ENCODE measurements around the gene DSCAML1.
"Not testable (repeated sequence)": the region's sequence is repeated elsewhere in the genome, so short reads cannot be mapped to it uniquely, and the experiment has no call there.

The DSCAML1 gene

DNA sequence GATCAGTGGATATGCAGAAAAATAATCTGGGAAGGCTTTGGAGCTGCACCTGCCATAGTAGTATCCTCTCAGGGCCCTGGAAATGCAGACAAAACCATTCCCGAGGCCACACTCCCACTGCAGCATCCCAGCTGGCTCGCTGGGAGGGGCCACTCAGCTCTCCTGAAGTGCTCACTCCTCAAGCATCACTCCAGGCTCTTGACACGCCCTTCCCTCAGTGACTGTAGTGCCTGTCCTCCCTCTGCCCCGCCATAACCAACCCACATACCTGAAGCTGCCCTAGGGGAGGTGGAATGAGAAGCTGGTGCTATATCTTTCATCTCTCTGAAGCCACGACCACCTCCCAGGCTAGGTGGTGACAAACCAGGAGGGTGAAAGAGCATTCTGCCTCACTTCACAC is 4.8 kb downstream of the DSCAML1 start:
- no peak for DNase-seq

DNA sequence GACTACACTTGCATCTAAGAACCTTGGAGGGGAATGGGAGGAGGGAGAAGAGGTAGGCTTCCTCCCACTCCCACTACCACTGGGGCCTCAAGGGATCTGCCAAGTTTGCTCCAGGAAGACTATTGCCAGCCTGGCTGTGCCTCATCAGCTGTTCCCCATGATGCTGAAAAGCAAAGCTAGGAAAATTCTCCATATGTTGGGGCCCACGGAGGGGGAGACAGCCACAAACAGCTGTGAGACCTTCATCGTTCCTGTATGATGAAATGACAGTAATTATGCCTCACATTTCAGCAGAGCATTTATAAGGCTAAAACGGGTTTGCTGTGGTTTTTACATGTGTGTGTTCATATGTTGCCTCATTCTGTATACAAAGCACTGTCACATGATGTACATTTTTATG is 6.7 kb downstream of the DSCAML1 start:
- no peak for DNase-seq

DNA sequence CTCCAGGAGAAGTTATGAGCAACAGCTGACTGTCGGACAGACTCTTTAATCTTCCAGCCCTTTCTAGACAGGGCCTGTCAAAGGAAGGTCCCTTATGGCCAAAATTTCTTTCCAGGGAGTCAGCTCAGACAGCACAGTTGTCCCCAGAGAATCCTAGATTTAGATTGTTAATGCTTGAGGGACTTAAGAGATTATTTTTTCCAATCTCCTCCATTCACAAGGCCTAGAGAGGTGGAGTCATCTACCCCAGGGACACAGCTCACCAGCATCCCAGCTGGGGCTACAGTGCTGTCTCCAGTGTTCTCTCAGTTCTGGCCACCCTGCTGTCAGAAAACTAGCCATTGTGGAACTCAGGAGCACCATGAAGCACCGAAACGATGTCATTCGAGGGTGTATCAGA is 7.8 kb downstream of the DSCAML1 start:
- no peak for DNase-seq

DNA sequence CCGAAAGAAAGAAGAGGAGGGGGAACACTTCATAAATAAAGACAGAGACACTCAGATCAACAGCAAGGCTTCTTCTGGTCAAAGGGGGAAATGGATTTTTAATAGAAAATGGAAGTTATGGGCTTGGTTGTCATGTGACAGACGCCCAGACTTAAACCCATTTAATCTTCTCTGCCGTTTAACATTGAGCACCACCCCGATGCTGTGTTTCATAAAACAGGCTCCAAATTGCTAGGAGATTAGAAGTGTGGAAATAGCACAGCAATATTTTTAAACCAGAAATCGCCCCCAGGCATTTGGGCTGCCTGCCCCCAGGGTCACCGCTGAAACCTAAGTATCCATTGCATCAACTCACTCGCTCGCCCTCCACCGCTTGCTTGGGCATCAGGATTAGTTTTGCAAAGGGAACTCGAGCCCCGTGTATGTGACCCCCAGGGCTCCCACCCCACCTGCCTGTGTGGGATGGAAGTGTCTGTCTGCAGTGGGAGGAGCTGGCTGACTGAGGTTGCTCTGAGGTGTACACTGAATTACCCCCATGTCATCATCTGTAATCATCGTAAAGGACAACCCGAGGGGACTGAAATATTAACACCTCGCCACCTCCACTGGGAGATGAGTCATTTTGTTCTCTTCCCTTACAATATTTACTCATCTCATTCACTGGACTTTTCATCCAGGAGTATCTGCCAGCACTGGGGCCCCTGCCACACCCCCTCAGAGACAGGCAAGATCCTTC is 10.7 kb downstream of the DSCAML1 start:
- no peak for DNase-seq

DNA sequence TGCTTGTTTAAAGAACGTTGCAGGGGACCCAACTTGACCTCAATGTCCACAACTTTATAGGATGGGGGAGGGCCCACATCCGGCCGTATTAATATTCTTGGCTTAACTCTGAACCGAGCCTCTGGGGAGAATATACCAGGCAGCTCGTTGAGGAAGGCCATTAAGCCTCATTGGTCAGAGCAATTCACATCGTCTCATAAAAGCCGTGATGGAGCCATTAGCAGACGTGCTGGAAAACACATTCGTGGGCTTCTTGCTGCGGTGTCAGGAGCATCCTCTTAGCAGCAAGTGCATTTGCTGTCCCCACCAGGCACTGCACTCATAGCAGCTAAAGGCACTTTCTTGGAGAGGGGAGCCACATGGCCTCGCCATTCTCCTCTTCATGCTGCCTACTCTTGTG is 14.9 kb downstream of the DSCAML1 start:
- no peak for DNase-seq

DNA sequence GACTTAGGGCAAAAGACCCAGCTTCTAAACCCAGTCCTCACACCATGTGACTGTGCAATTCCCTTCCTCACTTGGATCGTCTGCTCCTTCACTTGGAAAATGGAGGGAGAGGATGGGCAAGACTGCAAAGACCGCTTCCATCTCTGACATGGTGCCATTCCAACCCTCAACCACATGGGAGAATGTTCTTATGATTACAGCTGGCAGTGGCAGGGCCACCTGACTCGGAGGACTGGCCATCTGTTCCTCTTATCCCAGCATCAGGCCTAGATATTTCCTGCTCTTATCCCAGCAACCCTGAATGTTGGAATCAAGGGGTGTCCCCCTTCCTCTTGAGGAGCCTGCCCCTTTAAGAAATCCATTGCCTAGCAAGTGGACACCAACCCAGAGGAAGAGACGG is 15.4 kb downstream of the DSCAML1 start:
- DNase-seq, result no peak

DNA sequence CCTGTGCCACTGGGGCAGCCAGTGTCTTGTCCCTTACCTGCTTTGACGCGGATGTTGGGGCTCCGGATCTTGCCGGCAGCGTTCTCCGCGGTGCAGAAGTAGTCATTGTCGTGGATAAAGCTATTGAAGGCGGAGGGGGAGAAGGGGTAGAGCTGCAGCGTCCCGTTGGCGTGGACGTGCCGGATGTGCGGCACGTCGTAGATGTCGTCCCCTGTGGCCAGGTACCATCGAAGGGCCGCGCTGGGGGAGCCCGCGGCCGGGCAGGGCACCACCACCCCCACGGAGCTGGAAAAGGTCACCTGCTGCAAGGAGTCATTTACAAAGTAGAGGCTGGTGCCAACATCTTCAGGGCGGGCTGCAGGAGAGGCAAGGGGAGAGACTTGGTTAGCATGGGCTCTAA is 16.6 kb downstream of the DSCAML1 start:
- no peak for DNase-seq

DNA sequence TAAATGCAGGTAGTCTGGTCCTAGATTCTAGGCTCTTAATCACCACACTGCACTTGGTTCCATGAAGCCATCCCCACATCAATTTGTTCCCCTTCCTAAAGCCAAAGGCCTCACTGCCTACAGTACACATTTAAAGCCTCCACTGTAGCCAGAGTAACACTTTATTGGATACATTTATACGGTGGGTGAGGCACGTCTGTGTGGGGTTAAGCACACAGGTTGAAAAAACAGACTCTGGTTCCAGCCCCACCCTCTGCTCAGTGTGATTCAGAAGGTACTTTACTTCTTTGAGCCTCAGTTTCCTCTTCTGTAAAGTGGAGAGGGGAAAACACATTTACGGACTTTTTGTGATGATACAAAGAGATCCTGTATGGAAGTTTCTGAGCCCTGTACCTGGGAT is 22.5 kb downstream of the DSCAML1 start:
- DNase-seq, result no peak

DNA sequence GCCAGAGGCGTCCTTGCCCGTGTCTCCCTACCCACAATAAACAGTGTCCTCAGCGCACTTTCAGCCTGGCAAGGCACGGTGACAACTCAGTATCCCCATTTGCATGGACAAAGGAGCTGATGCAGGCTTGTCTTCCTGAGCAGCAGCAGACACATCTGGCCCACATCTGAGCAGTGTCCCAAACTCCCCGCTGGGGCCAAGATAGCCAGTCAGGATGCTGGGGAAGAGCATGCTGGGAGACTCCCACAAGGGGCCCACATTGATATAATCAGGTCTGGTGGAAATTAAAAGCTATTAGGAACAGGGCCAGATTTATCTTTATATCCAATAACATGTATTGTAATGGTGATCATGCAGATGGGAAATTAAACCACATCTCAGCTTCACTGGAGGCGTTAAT is 24.7 kb downstream of the DSCAML1 start:
- DNase-seq, result no peak

DNA sequence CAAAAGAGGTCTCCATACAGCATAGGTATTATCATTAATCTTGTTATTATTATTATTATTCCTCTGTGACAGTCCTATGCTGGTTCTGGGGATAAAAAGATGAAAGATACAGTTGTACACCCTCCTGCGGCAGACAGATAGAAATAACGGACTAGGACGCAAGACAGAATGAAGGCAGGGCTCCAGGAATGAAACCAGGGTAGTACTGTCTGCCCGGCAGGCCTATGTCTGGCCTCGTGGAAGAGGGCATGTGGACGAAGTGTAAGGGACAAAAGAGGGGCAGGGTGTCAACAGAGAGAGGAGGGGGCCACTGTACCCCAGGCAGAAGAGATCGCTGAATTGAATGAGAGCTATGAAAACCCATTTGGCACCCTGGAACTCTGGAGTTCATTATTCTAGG is 25.2 kb downstream of the DSCAML1 start:
- DNase-seq, result no peak

DNA sequence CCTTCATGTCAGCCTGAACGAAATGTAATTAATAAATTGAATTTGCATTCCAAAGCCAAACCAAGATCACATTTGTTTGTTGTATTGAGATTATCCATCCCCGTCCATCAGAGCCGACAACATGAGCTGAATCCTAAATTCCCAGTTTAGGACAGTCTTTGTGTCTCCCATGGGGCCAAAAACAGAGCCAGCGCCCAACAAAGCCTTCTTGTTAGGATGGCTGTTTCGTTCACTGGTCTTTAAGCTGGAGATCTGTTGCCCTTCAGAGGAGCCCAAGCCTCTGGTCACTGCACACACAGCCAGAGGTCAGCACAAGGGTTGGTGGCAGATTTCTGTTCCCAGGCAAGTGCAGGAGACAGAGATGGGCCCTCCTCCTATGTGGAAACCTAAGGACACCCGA is 25.8 kb downstream of the DSCAML1 start:
- no peak for DNase-seq

DNA sequence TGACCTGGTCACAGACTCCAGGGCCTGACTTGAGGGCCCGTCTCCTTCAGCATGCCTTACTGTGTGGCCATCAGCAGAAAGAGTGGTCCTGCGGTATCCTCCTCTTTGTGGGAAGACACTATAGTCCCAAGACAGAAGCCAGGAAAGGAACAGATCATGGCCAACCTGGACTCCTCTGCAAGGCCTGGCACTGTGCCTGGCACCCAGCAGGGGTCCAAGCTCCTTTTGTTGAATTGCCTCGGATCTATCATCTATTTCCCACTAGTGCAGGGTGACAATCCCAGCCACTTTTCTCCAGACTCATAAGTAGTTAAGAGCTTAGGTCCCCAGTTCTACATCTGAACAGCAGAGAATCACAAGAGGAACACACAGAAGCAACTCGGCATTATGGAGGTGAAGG is 27.0 kb downstream of the DSCAML1 start:
- DNase-seq, result no peak

DNA sequence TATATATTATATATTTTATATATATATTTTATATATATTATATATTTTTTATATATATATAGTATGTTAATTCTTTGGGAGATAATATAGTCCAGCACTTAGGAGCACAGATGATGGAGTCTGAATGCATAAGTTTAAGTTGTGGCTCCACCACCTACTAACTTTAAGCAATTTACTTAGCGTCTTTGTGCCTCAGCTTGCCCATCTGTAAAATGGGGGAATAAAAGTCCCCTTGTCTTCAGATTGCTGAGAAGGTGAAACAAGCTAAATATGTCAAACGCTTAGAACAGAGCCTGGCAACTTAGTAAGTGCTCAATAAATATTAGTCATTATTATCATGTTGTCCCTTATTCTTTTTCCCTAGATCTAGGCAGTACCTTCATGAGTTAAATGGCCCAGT is 27.5 kb downstream of the DSCAML1 start:
- DNase-seq, result no peak

DNA sequence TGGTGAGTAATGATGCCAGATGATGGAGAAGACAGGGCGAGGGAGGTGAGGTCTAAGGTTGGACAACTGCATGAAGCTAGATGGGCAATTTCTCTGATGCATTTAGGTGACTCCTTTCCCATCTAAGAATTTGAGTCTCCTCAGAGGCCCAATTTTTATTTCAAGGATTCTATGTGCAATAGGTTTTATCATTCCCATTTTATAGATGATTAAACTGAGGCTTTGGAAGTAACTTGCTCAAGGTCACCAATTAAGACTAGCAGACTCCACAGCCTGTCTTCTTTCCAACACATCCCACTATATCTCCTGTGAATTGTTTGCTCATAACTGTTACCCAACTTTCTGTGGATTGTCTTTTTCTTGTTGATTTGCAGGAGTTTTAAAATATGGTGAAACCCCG is 28.5 kb downstream of the DSCAML1 start:
- no peak for DNase-seq

DNA sequence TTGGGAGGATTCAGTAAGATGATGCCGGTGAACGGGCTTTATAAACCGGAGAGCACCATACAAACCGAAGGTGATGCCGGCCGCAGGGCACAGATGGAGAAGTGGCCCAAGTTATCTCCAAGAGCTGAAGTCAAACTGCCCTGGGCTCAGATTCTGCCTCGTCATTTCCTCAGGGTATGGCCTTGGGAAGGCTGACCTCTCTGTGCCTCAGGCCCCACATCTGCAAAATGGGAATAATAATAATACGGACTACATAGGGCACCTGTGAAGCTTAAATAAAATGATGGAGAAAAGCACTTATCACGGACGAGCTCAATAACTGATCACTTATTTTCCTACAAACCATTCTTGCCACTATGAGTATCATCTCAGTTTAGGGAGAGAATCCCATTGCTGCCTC is 29.9 kb downstream of the DSCAML1 start:
- no peak for DNase-seq

DNA sequence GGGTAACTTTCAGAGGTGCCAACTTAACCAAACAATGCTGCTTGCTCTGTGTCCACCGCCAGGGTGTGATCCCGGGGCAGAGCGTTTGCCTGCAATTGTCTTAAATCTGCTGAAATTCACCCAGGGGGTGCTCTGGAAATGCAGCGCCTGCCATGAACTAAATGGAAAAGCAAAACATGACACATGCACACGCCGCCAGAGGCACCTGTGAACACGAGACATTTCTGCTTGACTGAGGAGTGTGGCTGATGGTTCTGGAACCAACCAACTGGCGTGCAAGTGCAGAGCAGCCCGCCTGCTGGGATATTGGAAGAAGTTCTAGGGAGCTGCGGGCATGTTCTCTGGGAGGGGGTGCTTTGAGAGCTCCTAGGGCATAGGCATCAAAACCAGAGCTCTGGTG is 30.4 kb downstream of the DSCAML1 start:
- no peak for DNase-seq

DNA sequence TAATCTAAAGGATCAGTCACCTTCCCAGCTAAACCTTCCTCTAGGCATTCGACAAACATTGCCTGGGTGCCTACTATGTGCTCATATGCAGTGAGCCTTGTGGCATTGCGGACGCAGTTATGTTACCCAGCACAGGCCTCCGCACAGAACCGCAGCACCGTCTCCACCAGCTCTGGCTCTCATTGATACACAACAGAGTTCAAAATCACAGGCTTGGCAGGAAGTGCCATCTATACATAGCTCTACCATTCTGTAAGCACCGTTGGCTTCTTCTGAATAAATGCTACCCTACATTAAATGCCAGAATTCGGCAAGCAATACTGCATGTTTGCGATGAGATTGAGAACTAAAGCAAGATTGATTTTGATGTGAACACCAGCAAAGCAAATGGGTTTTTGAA is 31.0 kb downstream of the DSCAML1 start:
- DNase-seq, result no peak

DNA sequence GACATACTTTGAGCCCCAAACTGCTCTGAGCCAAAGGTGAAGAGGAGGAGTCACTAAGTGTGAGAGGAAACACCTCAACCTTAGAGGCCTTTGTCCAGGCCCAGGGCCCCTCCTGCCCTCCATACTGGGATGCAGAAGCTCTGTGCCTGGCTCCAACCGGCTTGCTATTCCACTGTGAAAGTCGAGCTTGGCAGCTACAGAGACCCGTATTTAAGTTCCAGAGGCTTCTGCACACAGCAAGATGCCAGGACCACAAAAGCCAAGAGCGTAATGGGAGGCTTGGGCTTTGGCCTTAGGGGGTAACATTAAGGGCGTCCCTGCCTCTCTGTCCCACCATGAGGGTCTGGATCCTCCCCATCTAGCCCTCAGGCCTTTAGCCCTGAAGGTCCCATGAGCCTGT is 31.9 kb downstream of the DSCAML1 start:
- DNase-seq, result no peak

DNA sequence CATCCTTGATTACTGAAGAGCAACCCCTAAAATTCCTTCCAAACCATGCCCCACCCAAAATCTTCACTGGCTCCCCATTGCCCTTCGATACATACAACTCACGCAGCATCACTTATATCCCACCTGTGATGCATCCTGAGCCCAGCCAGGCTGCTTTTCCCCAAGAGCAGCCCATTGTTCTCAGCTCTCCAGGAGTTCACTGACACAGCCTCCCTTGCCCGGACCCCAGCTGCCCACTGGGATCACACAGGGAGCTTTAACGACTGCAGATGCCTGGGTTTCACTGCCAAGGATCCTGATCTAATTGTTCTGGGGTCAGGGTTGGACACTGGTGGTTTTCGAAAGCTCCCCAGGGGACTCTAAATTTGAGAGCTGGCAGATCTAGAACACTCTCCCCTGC is 33.6 kb downstream of the DSCAML1 start:
- not testable (repeated sequence) for DNase-seq

DNA sequence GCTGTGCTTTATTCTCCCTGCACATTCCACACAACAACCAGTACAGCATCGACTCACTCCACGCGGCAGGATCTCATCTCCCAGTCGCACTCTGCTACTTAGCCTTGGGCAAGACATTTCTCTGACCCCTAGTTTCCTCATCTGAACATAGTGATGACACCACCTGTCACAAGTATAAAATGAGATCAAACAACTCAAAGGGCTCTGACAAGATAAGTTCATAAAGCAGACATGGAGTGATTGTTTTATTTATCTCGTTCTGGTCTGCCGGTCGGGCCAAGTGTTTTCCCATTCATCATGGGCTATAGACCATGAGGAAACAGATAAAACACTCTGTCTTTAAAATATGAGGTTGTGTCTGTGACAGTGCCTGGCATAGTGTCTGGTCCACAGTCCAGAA is 35.0 kb downstream of the DSCAML1 start:
- DNase-seq, result no peak

DNA sequence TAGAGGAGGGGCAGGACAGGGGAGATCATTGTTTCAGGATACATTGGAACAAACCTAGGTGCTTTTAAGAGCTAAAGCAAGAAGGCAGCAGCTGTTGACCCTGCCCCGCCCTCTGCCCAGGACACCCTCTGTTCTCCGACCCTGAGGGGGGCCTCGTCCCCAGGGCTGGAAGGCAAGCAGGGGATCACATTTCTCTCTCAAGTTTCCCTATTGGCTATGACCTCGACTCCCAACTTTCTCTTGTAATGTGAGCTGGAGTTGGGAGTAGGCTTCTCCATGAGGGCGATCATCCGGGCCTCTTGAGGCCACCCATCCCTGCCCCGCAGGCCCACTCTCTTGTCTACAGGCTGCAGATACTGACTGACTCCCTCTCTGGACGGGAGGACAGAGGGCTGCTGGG is 37.7 kb downstream of the DSCAML1 start:
- DNase-seq, result no peak

DNA sequence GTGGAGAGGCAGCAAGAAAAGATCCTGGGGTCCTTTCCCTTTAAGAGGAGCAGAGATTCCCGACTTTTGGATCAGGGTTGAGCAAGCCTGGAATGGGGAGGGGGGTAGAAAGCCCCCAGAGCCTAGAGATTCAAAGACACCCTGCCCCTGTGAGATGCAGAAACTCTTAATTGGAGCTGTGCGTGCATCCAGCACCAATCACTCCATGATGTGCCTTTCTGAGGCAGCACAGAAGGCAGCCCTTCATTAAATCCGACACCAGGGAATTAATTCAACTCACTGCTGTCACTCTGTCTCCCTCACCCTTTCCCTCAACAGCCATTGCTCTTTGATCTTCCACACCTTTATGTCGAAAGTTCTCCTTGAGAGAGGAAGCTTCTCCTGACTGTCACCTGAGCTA is 43.0 kb downstream of the DSCAML1 start:
- no peak for DNase-seq

DNA sequence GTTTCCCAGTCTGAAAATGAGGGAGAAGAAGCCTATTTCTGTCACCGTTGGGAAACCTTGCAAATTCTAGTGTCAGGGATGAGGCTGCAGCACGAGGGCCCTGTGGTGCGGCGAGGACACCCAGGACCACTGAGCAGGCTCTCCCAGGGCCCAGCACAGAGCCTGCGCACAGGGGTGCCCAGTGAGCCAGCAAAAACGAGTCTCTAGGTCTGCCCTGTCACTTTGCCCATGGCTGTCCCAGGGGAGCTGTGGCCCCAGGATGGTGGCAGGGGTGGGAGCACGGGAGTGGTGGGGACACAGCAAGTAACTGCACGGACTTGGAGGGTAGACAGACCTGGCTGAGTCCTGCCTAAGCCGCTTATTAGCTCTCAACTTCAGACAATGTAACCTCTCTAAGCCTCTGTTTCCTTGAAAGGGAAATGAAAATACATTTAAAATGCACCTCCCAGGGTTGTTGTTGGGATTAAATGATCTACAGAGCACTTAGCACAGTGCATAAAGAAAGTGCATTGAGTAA is 44.2 kb downstream of the DSCAML1 start:
- no peak for DNase-seq

DNA sequence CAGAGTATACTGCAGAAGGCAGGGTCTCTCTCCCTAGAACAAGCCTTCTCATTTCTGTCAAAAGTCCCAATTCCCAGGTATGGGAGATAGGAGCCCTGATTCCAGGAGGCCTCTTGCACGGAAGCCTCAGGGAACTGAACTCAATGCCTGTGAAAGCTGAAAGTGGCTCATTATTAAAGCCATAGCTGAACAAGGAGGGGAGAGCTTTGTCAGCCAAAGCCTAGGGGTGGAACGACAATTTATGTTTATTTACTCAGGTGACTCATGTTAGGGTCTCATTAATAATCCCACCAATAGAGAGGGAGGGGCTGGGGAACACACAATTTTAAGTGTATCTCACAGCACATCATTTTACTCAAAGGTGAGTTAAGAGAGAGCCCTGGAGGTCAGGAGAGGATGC is 44.9 kb downstream of the DSCAML1 start:
- DNase-seq, result no peak

DNA sequence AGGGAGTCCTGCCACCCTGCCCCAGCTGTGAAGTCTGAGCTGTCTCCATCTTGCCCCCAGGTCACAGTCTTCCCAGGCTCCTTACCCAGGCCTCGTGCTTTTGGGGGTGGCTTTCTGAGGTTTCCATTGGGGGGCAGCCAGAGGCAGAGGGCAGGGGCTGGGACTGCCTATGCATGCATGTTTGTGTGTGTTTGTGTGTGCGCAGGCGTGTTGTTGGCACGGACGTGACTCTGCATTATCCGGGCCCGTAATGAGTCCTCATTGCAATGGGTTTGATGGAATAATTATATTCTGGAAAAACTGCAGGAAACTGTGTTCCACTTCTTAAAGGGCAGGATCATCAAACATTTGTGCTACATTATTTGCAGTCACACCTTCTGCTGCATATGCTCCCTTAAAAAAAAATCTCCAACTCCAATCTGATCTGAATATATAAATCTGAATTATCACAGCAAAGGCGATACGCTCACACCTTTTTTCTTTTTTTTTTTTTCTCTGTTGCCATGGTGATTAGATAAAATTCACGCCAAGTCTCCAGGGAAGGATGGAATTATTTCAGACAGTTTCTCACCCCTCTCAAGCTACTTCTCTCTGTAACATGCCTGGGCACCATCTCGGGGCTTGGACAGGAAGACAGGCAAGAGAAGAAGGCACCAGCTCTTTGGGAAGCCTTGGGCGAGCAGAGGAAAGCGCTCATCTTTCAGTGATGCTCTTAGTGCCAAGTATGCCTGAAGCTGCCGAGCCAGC is 45.9 kb downstream of the DSCAML1 start:
- DNase-seq, result no peak

Data from NCI-H748 treated with DMSO at 0.1 percent for 48 hours (cell line).